ENCODE data around the gene TLR3.
A peak's percentile ranks its signal among the peaks of the same experiment; 100 is the strongest.
"Not testable (repeated sequence)": the region's sequence is repeated elsewhere in the genome, so short reads cannot be mapped to it uniquely, and the experiment has no call there.

The TLR3 gene

DNA sequence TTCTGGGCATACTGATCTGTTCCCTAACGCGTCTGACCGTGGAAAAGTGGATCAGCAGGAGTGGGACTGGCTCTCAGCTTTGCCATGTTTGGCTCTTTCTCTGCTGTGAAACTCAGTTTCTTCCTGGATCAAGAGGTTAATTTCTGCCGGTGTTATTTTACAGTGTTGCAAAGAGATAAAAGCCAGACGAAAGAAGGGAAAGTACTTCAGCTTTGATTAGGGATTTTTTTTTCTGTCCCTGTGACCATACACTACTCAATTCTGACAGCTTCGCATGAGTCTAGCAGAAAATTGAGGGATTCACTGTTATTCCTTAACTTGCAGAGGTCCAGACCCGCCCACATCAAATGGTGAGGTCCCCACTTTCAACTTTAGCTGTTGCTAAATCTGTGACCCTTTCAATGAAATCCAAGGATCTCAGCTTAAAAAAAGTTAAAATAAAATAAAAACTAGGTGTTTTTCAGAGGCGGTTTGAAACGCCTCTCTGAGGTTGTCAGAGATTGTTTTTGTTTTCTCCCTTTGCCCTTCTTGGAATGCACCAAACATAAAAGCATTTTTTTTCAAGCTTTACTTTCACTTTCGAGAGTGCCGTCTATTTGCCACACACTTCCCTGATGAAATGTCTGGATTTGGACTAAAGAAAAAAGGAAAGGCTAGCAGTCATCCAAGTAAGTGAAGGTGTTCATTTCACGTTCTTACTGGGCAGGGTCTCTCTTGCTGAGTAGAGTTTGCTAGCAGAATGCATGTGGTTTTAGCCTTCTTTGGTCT is at the start of gene TLR3:
Gene TLR3 (plus strand): TSS at position 576 of the 768 bp plus-strand sequence. CDS start 7,464 bp downstream, outside the sequence.
- no peak for DNase-seq

GRCh38 chr4:186019269-186019668 is 49.7 kb upstream of the TLR3 start:
- no peak for DNase-seq

DNA sequence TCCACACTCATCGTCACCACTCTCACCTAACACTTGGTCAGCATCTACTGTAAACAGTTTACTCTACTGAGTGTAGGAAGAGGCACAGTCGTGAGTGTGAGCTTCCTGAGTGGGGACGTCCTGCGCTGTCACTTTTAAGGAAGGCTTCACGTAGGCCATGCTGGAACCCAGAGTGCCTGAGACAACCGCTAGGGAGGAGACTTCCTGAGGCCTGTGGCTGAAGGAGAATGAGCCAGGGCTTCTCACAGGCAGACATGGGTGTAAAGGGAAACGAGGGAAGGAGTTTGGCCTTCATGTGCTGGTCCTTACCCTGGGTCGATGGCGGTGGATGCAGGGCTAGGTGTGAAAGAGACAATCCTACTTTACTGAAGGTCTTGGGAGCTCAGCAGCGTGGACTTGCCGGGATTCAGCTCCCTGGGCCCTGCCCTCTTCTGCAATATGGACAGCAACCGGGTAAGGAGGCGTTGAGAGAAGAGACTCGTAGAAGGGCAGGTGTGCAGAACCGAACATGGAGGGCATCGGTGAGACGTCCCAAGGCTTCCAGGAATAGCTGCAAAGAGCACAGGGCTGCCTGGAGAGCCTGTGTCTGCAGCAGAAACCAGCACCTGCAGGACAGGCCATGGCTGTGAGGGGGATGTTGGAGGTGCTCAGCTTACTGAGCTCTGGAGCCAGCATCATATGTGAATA is 48.7 kb upstream of the TLR3 start:
- DNase-seq, result no peak

- no peak for DNase-seq
Measured at GRCh38 chr4:186020793-186021407, 48.1 kb upstream of the TLR3 start.

- DNase-seq, result no peak
Measured at GRCh38 chr4:186021461-186022167, 47.3 kb upstream of the TLR3 start.

- DNase-seq, result no peak
Measured at GRCh38 chr4:186023975-186024374, 45.0 kb upstream of the TLR3 start.

DNA sequence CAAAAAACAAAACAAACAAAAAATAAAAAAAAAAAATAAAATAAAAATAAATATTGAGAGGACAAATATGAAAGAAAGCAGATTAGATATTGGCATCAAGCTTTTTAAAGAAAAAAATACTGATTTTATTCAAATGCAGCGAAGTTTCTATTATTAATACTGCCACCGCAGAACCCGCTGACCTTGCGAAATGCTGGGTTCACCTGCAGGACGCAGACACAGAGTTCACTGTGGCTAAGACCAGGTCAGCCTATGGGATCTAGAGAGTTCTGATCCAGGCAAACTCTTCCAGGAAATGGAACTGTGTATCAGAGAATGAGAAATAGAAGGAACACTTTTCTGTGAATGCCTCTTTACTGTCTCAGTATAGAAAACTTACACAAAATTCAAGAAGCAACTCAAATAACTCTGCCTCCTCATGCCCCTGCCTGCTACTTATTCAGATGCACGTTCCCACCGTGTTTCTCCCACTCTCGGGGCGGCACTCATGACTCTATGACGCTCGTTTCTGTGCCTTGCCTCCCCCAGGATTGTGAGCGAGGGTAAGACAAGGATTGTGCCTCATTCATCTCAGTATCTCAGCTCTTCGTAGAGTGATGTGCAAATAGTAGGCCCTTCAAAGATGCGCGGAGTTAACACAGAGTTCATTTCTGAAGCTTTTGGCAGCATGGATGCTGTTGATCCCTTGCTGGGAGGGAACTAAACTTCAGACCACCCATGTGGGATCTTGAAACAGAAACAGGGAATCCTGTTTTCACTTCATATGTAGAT is 44.1 kb upstream of the TLR3 start:
- no peak for DNase-seq

GRCh38 chr4:186025408-186025690 is 43.6 kb upstream of the TLR3 start:
- no peak for DNase-seq

GRCh38 chr4:186027405-186027804 is 41.6 kb upstream of the TLR3 start:
- no peak for DNase-seq

DNA sequence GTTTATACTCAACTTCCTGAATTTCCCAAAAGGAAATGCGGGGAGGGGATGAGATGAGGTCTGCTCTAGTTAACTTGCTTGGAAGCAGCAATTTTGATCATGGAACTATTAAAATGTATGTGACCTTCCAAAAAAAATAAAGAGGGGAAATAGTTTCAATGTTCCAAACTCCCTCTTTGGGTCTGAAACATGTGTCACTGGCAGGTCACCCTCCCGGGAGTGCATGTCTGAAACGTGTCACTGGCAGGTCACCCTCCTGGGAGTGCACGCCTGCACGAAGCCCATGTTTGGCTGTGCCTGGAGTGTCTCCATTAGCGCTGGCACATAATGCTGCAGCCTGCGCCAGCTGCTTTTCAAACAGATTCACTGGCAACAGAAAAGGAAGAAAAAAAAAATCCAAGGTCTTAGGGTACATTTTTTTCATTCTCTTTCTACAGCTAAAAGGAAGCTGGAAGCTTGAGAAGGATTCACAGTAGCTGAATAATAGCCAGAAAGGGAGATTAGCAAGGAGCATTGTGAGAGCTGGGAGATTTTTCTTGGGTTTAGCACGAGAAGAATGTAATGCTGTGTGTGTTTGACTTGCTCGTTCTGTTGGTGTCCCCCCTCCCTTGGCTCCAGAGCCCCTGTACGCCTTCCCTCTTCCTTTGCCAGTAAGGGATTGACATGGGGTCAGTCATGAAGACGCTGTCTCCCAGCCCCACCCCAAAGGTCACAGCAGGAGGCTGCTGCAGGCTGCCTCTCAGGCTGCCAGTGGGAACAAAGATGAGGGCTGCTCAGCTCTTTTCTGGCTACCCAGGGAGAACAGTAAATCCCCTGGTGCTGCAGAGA is 39.2 kb upstream of the TLR3 start:
- peak; percentile 76 for DNase-seq

GRCh38 chr4:186030399-186030775 is 38.6 kb upstream of the TLR3 start:
- DNase-seq, result no peak

GRCh38 chr4:186030795-186031194 is 38.2 kb upstream of the TLR3 start:
- no peak for DNase-seq

DNA sequence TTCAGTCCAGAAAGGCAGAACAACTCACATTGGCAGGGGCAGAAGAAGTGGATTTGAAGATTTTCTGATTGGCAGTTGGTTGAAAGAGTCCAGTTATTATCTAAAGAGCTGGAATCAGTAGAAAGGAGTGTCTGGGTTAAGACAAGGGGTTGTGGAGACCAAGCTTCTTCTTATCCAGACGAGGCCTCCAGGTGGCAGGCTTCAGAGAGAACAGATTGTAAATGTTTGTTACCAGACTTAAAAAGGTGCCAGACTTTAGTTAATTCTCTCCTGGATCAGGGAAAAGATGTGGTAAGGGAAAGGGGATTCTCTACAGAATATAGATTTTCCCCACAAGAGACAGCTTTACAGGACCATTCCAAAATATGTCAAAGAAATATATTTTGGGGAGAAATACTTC is 36.7 kb upstream of the TLR3 start:
- DNase-seq, result no peak

DNA sequence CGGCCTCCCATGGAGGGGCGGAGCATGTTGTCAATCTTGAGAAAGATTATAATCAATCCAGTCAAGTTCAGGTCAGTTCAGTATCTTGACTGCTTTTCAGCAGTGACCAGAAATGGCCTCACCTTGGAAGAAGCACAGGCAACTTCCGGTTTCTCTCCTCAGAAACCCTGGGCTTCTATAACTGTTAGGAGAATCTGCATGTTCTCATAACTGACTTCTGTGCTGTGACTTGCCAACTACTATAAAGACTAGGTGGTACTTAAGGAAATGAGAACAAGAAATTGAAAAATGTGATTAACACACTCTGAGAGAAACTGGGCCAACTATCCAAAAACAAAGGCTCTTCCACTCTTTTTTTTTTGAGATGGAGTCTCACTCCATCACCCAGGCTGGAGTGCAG is 35.9 kb upstream of the TLR3 start:
- no peak for DNase-seq

DNA sequence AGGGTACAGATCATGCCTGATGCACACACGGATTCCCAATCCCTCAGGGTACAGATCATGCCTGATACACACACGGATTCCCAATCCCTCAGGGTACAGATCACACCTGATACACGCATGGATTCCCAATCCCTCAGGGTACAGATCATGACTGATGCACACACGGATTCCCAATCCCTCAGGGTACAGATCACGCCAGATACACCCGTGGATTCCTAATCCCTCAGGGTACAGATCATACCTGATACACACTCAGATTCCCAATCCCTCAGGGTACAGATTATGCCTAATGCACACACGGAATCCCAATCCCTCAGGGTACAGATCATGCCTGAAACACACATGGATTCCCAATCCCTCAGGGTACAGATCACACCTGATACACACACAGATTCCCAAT is 34.3 kb upstream of the TLR3 start:
- DNase-seq, result not testable (repeated sequence)

DNA sequence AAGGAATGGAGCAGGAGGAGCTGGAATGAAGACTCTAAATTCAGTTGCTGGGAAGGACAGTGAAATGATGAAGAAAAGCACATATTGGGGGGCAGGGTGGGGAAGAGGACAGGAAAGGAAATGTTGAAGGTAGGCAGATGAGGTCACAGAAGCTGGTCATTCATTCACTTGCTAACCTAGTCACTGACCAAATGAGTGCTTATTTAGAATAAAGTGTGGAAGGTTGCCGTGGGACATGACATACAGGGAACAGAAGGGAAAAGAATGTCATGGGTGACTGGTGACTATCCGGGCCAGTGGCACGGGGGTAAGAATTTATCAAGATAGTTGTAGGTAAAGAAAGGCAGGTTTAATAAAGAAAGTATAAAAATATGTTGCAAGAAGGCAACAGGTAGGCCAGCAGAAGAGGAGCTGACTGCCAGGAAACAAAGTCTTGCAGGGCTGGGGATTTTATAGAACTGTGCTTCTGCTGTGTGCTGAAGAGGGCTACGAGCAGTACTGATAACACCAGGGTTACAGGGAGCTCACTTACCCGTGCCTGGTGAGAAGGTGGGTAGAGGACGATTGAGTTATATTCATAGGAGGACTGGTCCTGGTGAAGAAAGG is 31.9 kb upstream of the TLR3 start:
- no peak for DNase-seq

GRCh38 chr4:186037692-186038658 is 31.0 kb upstream of the TLR3 start:
- DNase-seq, result no peak

GRCh38 chr4:186039697-186040096 is 29.3 kb upstream of the TLR3 start:
- no peak for DNase-seq

- DNase-seq, result no peak
Measured at GRCh38 chr4:186040316-186040715, 28.6 kb upstream of the TLR3 start.

- DNase-seq, result not testable (repeated sequence)
Measured at GRCh38 chr4:186047501-186047900, 21.5 kb upstream of the TLR3 start.
